Measurements from ENCODE around the gene FCN3. TPM values are rescaled to one million over a fixed set of nuclear protein-coding genes. Genes with fewer than 3 reads are reported as not detected.

FCN3 gene
- total and polyA plus RNA-seq, 9 of the 15 experiments (the other 6 are each of a cell fraction or from before 2014, with no cell fraction given) = 0.49 TPM; not detected in 8

DNA sequence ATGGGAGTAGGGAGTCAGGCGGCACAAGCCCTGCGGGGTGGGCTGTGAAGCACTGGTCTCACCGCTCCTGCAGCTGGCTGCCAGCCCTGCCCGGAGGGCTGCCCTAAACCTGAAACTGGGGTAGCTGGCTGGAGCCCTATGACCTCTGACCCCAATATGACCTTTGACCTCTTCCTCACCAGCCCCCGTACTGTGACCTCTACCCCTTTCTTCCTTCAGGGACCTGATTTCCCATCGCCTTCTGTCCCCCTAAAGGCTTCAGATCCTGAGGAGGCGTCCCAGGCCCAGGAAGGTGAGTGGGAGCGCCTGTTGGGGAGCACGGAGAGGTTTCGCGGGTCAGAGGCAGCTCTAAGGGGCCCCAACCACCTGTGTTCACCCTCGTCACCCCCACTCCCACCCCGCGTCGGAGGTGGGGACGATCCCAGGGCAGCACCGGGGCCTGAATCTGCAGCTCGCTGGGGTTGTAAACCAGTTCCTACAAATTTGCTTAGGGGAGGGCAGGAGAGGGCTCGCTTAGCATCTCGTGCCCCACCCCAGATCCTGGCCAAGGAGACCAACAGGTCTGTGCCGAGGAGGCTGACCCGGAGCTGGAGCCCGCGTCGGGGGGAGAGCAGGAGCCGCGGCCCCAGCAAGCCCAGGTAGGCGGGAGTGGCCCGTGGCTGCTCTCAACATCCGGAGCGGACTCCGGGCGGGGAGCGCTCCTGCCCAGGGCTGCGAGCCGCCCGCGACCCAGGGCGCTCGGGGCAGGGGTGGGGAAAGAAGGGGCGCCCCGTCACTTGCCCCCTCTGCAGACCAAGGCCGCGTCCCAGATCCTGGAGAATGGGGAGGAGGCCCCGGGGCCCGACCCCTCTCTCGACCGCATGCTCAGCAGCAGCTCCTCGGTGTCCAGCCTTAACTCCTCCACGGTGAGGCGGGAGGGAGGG, 25.5 kb downstream of the FCN3 start (continued):
- no peak for TF ChIP-seq STAG1 (CRISPR knock-in tag; IDR thresholded peaks at IDR 0.05; ENCODE audit: borderline replicate concordance)
- TF ChIP-seq ATF1 (CRISPR knock-in tag; IDR thresholded peaks at IDR 0.05) = no peak
- TF ChIP-seq ATF1 (tag; IDR thresholded peaks at IDR 0.05) = no peak
- TF ChIP-seq NFYB (IDR thresholded peaks at IDR 0.05; ENCODE audit: extremely low read depth, insufficient read length) = no peak
- no peak for TF ChIP-seq RUNX1 (IDR thresholded peaks at IDR 0.05; ENCODE audit: low read depth)
- TF ChIP-seq, protein P1, sequence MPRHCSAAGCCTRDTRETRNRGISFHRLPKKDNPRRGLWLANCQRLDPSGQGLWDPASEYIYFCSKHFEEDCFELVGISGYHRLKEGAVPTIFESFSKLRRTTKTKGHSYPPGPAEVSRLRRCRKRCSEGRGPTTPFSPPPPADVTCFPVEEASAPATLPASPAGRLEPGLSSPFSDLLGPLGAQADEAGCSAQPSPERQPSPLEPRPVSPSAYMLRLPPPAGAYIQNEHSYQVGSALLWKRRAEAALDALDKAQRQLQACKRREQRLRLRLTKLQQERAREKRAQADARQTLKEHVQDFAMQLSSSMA (CRISPR knock-in tag; IDR thresholded peaks at IDR 0.05) = no peak
- no peak for TF ChIP-seq NFE2L1 (tag; IDR thresholded peaks at IDR 0.05; ENCODE audit: borderline replicate concordance, low read depth)
- TF ChIP-seq, protein P2, sequence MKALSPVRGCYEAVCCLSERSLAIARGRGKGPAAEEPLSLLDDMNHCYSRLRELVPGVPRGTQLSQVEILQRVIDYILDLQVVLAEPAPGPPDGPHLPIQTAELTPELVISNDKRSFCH (CRISPR knock-in tag; IDR thresholded peaks at IDR 0.05) = no peak
- TF ChIP-seq, protein P2 (tag; IDR thresholded peaks at IDR 0.05) = no peak; the same call in 1 of the 2 replicates
- no peak for TF ChIP-seq ERF (CRISPR knock-in tag; IDR thresholded peaks at IDR 0.05)
- TF ChIP-seq, protein P3, sequence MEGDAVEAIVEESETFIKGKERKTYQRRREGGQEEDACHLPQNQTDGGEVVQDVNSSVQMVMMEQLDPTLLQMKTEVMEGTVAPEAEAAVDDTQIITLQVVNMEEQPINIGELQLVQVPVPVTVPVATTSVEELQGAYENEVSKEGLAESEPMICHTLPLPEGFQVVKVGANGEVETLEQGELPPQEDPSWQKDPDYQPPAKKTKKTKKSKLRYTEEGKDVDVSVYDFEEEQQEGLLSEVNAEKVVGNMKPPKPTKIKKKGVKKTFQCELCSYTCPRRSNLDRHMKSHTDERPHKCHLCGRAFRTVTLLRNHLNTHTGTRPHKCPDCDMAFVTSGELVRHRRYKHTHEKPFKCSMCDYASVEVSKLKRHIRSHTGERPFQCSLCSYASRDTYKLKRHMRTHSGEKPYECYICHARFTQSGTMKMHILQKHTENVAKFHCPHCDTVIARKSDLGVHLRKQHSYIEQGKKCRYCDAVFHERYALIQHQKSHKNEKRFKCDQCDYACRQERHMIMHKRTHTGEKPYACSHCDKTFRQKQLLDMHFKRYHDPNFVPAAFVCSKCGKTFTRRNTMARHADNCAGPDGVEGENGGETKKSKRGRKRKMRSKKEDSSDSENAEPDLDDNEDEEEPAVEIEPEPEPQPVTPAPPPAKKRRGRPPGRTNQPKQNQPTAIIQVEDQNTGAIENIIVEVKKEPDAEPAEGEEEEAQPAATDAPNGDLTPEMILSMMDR (IDR thresholded peaks at IDR 0.05 in 2 of 3, conservative IDR thresholded peaks at IDR 0.05 in 1 of 3; ENCODE audit: insufficient read depth in 2 of 3, low read depth in 1 of 3, low read length in 3 of 3) = no peak
- no peak for TF ChIP-seq CBFA2T3 (IDR thresholded peaks at IDR 0.05)
- TF ChIP-seq SNRNP70 (optimal IDR thresholded peaks at IDR 0.05; ENCODE audit: low read depth, low read length) = no peak
